Upper lobe of right lung (tissue), 1 donor: ENCODE results near the gene STAP2. TPM values are rescaled to one million over a fixed set of nuclear protein-coding genes. Genes with fewer than 3 reads are reported as not detected.
"Not testable (repeated sequence)": the region's sequence is repeated elsewhere in the genome, so short reads cannot be mapped to it uniquely, and the experiment has no call there.

ENCODE experiments used
- ATAC-seq: fragments of 200-7000 bp; cut with Tn5 transposase; one replicate; pipeline ENCODE4 v1.9.1; 2020; ENCODE audit warnings: mild to moderate bottlenecking, moderate library complexity
- DNase-seq: peaks from one replicate; pipeline ENCODE4 v3.0.0-alpha.2; 2020
- H3K27ac ChIP-seq: fragments of 200-600 bp; one replicate; pipeline ENCODE4 v1.8.0; 2022
- H3K27me3 ChIP-seq: fragments of 200-600 bp; one replicate; pipeline ENCODE4 v1.8.0; 2022; ENCODE audit warnings: mild to moderate bottlenecking
- H3K36me3 ChIP-seq: fragments of 200-600 bp; one replicate; pipeline ENCODE4 v1.8.0; 2022
- H3K4me1 ChIP-seq: fragments of 200-600 bp; one replicate; pipeline ENCODE4 v1.8.0; 2022
- H3K4me3 ChIP-seq: fragments of 200-600 bp; one replicate; pipeline ENCODE4 v1.8.0; 2022; ENCODE audit warnings: mild to moderate bottlenecking
- H3K9me3 ChIP-seq: fragments of 200-600 bp; one replicate; pipeline ENCODE4 v1.8.0; 2022
- CTCF ChIP-seq: fragments of 200-600 bp; IDR thresholded peaks from one replicate; pipeline ENCODE4 v1.8.0; 2022; ENCODE audit warnings: antibody characterized with exemption
- intact Hi-C: fragments of 100-400 bp; cut with DNase I; formaldehyde crosslinking; loops from one replicate; pipeline ENCODE4 v1.11.0; 2022
- total RNA-seq: library from RNA; stranded (reverse); fragmentation: NEBNext Ultra II Directional; extraction: Animal tissue kit (Norgen Biotek cat#: 25700); gene quantifications from one replicate; pipeline ENCODE4 v1.2.1, GENCODE V29; 2021
- donor health status: DM: no; HTN: yes; CAD: no; lungs with severe emphysema.

Gene STAP2
- total RNA-seq, 1 donor from 2014 or later: 16.1 TPM

- H3K27me3 ChIP-seq: no peaks in the 10 kb centered on the region
- ATAC-seq (no peak), DNase-seq (no peak)
- no peak overlapping the region for H3K27ac ChIP-seq
- H3K4me3 ChIP-seq: no peak overlapping the region
- no peaks in the 10 kb centered on the region for H3K9me3 ChIP-seq
- intact Hi-C loops: no loop called here
- no peaks in the 10 kb centered on the region for H3K4me1 ChIP-seq
- peaks cover 22% of the 10 kb centered on the region for H3K36me3 ChIP-seq
- no peak for TF ChIP-seq CTCF
Measured at GRCh38 chr19:4354897-4355296, 16.3 kb upstream of the STAP2 start.

- no peak for ATAC-seq
- Histone ChIP-seq H3K27ac (no peak overlapping the region), H3K4me3 (no peak overlapping the region), H3K4me1 (no peaks in the 10 kb centered on the region), H3K36me3 (peaks cover 16% of the 10 kb centered on the region), H3K9me3 (no peaks in the 10 kb centered on the region), H3K27me3 (no peaks in the 10 kb centered on the region)
- TF ChIP-seq CTCF: no peak
- no peak for DNase-seq
- intact Hi-C loops: no loop called here
Measured at GRCh38 chr19:4354282-4354681, 15.7 kb upstream of the STAP2 start.

GRCh38 chr19:4352701-4353121, 14.1 kb upstream of the STAP2 start:
- ATAC-seq (peak; percentile 80), DNase-seq (no peak)
- Histone ChIP-seq H3K27me3 (no peaks in the 10 kb centered on the region), H3K9me3 (no peaks in the 10 kb centered on the region), H3K4me3 (no peak overlapping the region), H3K4me1 (no peaks in the 10 kb centered on the region), H3K36me3 (peaks cover 9% of the 10 kb centered on the region), H3K27ac (no peak overlapping the region)
- peak; percentile 88 for TF ChIP-seq CTCF
- intact Hi-C loops: no loop called here

GRCh38 chr19:4350726-4351125, 12.1 kb upstream of the STAP2 start:
- no peak overlapping the region for H3K27ac ChIP-seq
- H3K9me3 ChIP-seq: no peaks in the 10 kb centered on the region
- no peaks in the 10 kb centered on the region for H3K36me3 ChIP-seq
- H3K4me3 ChIP-seq: no peak overlapping the region
- DNase-seq (no peak), ATAC-seq (no peak)
- no peak for TF ChIP-seq CTCF
- no peaks in the 10 kb centered on the region for H3K27me3 ChIP-seq
- intact Hi-C loops: no loop called here
- H3K4me1 ChIP-seq: no peaks in the 10 kb centered on the region

DNA sequence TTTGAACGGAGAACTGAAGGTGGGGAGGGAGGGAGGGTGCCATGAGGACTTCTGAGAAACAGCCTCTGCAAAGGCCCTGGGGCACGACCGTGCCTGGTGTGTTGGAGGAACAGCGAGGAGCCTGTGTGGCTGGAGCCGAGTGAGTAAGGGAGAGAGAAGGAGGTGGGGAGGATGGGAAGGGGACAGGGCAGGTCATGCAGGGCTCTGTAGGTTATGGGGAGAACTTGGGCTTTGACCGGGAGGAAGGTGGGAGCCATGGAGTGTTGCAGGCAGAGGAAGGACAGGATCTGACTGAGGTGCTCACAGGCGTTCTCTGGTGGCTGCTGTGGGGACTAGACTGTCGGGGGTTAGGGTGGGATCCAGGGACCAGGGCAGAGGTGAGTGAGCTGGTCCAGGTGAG, 11.5 kb upstream of the STAP2 start:
- TF ChIP-seq CTCF: no peak

GRCh38 chr19:4349225-4349624, 10.6 kb upstream of the STAP2 start:
- intact Hi-C loops: not testable (repeated sequence)

More for the DNA sequence above, 11.5 kb upstream of the STAP2 start:
- Histone ChIP-seq H3K27ac (no peak overlapping the region), H3K4me1 (no peaks in the 10 kb centered on the region), H3K27me3 (no peaks in the 10 kb centered on the region), H3K9me3 (no peaks in the 10 kb centered on the region), H3K4me3 (no peak overlapping the region), H3K36me3 (no peaks in the 10 kb centered on the region)
- intact Hi-C loops: no loop called here
- DNase-seq: no peak
- no peak for ATAC-seq

More at GRCh38 chr19:4349225-4349624, 10.6 kb upstream of the STAP2 start:
- H3K9me3 ChIP-seq, DNase-seq, H3K4me3 ChIP-seq, H3K4me1 ChIP-seq, H3K36me3 ChIP-seq, H3K27ac ChIP-seq, ATAC-seq, H3K27me3 ChIP-seq: not testable (repeated sequence)
